Endothelial cell of umbilical vein (primary cell): ENCODE data around the gene FBXL19.
A peak's percentile ranks its signal among the peaks of the same experiment; 100 is the strongest.

Experiments used
- CTCF ChIP-seq, 2 donors: IDR thresholded peaks; 1 replicate in 1 of 2; 2 replicates in 1 of 2; pipeline ENCODE4 v1.5.1; 2011; ENCODE audit warnings: low read length in 2 of 2, mild to moderate bottlenecking in 2 of 2, moderate library complexity in 2 of 2, control low read depth in 1 of 2, inconsistent platforms in 1 of 2, low read depth in 1 of 2; ENCODE audit not compliant: insufficient read depth in 1 of 2; ENCODE audit errors: extremely low read depth in 1 of 2
- EZH2 ChIP-seq: IDR thresholded peaks from 2 replicates; pipeline ENCODE4 v1.6.1; 2012; ENCODE audit warnings: borderline replicate concordance, low read depth, mild to moderate bottlenecking, moderate library complexity, low read length, inconsistent platforms; ENCODE audit not compliant: severe bottlenecking
- FOS ChIP-seq: IDR thresholded peaks from 2 replicates; pipeline ENCODE4 v1.6.1; 2011; ENCODE audit warnings: mild to moderate bottlenecking, low read length, moderate library complexity, borderline replicate concordance; ENCODE audit not compliant: insufficient read depth
- GATA2 ChIP-seq: IDR thresholded peaks from 2 replicates; pipeline ENCODE4 v1.7.0; 2011; ENCODE audit warnings: low read depth, mild to moderate bottlenecking, moderate library complexity, mixed read lengths, low read length; ENCODE audit not compliant: insufficient read length, insufficient read depth
- MAX ChIP-seq: IDR thresholded peaks from 2 replicates; pipeline ENCODE4 v1.6.1; 2011; ENCODE audit not compliant: insufficient read depth, insufficient read length
- MYC ChIP-seq: IDR thresholded peaks from one replicate; pipeline ENCODE4 v1.6.1; 2011; ENCODE audit warnings: mild to moderate bottlenecking, low read depth, low read length
- POLR2A ChIP-seq: IDR thresholded peaks from 2 replicates; pipeline ENCODE4 v1.6.1; 2012; ENCODE audit warnings: low read depth, mild to moderate bottlenecking, control low read depth, low read length
- POLR2AphosphoS5 ChIP-seq: IDR thresholded peaks from 2 replicates; pipeline ENCODE4 v1.6.1; 2012; ENCODE audit warnings: low read depth, mild to moderate bottlenecking, control low read depth, low read length, moderate library complexity; ENCODE audit not compliant: insufficient read depth

- TF ChIP-seq EZH2 (no peak), POLR2A (no peak), CTCF (IDR thresholded peaks at IDR 0.05; ENCODE audit: extremely low read depth in 1 of 2, insufficient read depth in 1 of 2, low read depth in 1 of 2, low read length in 2 of 2) (no peak), GATA2 (no peak), POLR2AphosphoS5 (no peak), MAX (peak; percentile 73), FOS (no peak), MYC (no peak)
Observed at GRCh38 chr16:30947859-30948666, 24.7 kb downstream of the FBXL19 start.
